ENCODE results near the gene FBXO36.

Gene FBXO36

GRCh38 chr2:230048010-230048671, 125.8 kb downstream of the FBXO36 start:
- DNase-seq: no peak

- no peak for DNase-seq
Observed at GRCh38 chr2:230050136-230050535, 127.8 kb downstream of the FBXO36 start.

- DNase-seq: no peak
Observed at GRCh38 chr2:230052299-230052698, 130.0 kb downstream of the FBXO36 start.

GRCh38 chr2:230053753-230054478, 131.6 kb downstream of the FBXO36 start:
- DNase-seq: no peak

GRCh38 chr2:230060672-230061293, 138.5 kb downstream of the FBXO36 start:
- DNase-seq: no peak

Data from right kidney (tissue), 1 donor.